DOHH2 (cell line): ENCODE data around the gene ADAM11.

ENCODE experiments used
- CTCF ChIP-seq: fragments of 200-600 bp; sonication (generic); IDR thresholded peaks from one replicate; pipeline ENCODE4 v1.5.1; 2014; ENCODE audit warnings: antibody characterized with exemption, mild to moderate bottlenecking, low read depth, low read length; ENCODE audit not compliant: poor library complexity, severe bottlenecking
- EZH2phosphoT487 ChIP-seq: fragments of 200-600 bp; sonication (generic); IDR thresholded peaks from 2 replicates; pipeline ENCODE4 v1.6.1; 2017; ENCODE audit warnings: borderline replicate concordance, mild to moderate bottlenecking, antibody characterized with exemption, low read length, moderate library complexity, mixed read lengths

- TF ChIP-seq CTCF (no peak), EZH2phosphoT487 (no peak)
These were observed 39.0 kb downstream of the ADAM11 start for GRCh38 chr17:44797802-44798201.
